Astrocyte of the spinal cord (primary cell): ENCODE data around the gene MYO15B.
"Not testable (repeated sequence)": the region's sequence is repeated elsewhere in the genome, so short reads cannot be mapped to it uniquely, and the experiment has no call there.

Experiments used
- DNase-seq: peaks from one replicate; pipeline ENCODE4 v3.0.0; 2011; ENCODE audit warnings: low read depth, low spot score
- H3K4me3 ChIP-seq: 2 replicates; pipeline ENCODE4 v1.5.1; 2011; ENCODE audit warnings: low read depth, mild to moderate bottlenecking, low read length, moderate library complexity
- in situ Hi-C: cut with HindIII; loops from 2 replicates; pipeline ENCODE4 v1.10.0; 2017; ENCODE audit warnings: low sequenced_read_pairs
- TF ChIP-seq, protein P1 (sequence below): IDR thresholded peaks from 2 replicates; pipeline ENCODE4 v1.5.1; 2012; ENCODE audit warnings: low read depth, mild to moderate bottlenecking, low read length, inconsistent platforms

Gene MYO15B

GRCh38 chr17:75634376-75634740 lies 46.8 kb downstream of the MYO15B start:
- in situ Hi-C loops: no loop called here
- DNase-seq: no peak

GRCh38 chr17:75634754-75635609 lies 47.4 kb downstream of the MYO15B start:
- H3K4me3 ChIP-seq: no peak overlapping the region
- DNase-seq: no peak
- TF ChIP-seq, protein P1, sequence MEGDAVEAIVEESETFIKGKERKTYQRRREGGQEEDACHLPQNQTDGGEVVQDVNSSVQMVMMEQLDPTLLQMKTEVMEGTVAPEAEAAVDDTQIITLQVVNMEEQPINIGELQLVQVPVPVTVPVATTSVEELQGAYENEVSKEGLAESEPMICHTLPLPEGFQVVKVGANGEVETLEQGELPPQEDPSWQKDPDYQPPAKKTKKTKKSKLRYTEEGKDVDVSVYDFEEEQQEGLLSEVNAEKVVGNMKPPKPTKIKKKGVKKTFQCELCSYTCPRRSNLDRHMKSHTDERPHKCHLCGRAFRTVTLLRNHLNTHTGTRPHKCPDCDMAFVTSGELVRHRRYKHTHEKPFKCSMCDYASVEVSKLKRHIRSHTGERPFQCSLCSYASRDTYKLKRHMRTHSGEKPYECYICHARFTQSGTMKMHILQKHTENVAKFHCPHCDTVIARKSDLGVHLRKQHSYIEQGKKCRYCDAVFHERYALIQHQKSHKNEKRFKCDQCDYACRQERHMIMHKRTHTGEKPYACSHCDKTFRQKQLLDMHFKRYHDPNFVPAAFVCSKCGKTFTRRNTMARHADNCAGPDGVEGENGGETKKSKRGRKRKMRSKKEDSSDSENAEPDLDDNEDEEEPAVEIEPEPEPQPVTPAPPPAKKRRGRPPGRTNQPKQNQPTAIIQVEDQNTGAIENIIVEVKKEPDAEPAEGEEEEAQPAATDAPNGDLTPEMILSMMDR: no peak
- in situ Hi-C loops: no loop called here

More at GRCh38 chr17:75634376-75634740, 46.8 kb downstream of the MYO15B start:
- TF ChIP-seq, protein P1: no peak
- no peak overlapping the region for H3K4me3 ChIP-seq

DNA sequence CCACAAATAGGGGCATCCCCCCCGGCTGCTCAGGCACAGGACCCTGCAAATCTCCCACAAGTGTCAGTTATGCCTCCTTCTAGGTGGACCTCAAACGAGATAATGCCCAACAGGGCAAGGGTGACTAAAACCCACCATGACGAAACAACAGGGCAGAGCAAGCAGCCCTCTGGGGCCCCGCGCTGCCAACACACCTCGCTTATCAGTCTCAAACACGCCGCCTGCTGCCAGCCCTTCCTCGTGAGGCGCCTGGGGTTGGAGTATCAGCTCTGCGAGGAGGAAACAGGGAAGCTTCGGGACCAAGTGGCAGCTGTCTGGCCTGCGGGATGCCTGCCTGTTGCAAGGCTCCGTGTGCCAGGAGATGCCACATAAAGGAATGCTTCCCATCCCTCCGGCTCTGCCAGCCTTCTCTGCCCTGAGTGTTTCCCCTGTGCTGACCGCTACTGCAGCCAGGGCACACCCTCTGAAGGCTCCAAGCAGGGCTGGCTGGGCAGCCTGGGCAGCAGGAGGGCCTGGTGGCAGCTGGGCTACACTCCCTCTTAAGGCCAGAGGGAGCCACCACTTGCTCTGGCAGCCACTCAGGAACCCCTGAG lies 48.1 kb downstream of the MYO15B start:
- no peak for DNase-seq
- TF ChIP-seq, protein P1: no peak
- in situ Hi-C loops: no loop called here
- H3K4me3 ChIP-seq: no peak overlapping the region

GRCh38 chr17:75636381-75637142 lies 49.0 kb downstream of the MYO15B start:
- no peak for DNase-seq
- H3K4me3 ChIP-seq: no peak overlapping the region
- TF ChIP-seq, protein P1: no peak
- in situ Hi-C loops: no loop called here

DNA sequence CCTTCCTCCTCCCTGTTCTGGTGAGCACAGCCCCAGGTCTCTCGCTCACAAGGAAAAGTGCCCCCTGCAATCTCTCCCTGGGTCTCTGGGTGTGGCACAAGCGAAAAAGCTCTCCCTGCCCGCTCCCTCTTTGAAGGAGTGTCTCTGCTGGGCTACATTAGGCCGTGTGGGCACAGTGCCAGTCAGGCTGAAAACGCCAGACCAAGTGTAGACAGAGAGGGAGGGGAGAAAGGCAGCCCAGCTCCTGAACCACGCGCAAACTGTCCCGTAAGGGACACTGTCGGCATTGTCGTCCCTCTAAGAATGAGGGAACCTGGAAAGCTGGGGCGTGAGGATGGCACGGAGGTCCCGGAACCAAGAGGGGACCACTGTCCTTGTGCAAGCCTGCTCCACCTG lies 49.5 kb downstream of the MYO15B start:
- H3K4me3 ChIP-seq: no peak overlapping the region
- in situ Hi-C loops: no loop called here
- TF ChIP-seq, protein P1: no peak
- no peak for DNase-seq

DNA sequence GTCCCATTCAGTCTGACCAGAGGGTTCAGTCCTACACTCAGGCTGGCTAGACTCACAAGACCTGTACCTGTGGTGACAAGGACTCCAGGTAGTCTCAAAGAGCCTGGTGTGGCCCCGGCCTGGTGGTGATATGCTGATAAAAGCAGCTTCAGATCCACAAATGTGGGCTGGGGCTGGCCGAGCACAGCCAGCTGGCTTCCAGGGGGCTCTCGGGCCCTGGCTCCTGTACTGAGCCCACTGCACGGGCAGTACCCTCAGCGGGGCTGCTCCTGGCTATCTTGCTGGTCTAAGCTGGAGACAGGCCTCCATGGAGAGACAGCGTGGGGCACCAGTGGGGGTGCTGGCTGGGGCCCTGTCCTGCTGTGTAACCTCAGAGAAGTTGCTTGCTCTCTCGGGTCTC lies 50.0 kb downstream of the MYO15B start:
- H3K4me3 ChIP-seq: no peak overlapping the region
- TF ChIP-seq, protein P1: no peak
- in situ Hi-C loops: no loop called here
- DNase-seq: no peak

DNA sequence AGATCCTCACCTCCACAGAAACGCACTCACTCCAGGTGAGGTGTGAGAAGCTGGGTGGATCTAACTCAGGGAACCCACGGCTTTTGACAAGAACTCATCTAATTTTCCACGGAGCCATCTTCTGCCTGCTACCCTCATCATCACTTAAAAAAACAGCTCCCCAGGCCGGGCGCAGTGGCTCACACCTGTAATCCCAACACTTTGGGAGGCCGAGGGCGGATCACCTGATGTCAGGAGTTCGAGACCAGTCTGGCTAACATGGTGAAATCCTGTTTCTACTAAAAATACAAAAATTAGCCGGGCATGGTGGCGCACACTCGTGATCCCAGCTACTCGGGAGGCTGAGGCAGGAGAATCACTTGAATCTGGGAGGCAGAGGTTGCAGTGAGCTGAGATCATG lies 50.4 kb downstream of the MYO15B start:
- in situ Hi-C loops, H3K4me3 ChIP-seq, DNase-seq: not testable (repeated sequence)
